Kidney (tissue), 14 donors: ENCODE measurements around the gene DPP10. TPM values are rescaled to one million over a fixed set of nuclear protein-coding genes. Genes with fewer than 3 reads are reported as not detected.
A peak's percentile ranks its signal among the peaks of the same experiment; 100 is the strongest.

Experiments used
- DNase-seq, 5 donors: peaks; one replicate each; pipeline ENCODE4 v3.0.0-alpha.2; 2013 to 2020
- FAIRE-seq: peaks from 2 replicates; lab custom pipeline; 2012; peaks lifted over from hg19 to GRCh38; lab: Jason Lieb, UNC
- H3K27ac ChIP-seq, 2 donors: one replicate each; pipeline ENCODE4 v1.7.0; 2013; ENCODE audit warnings: low read depth in 2 of 2, low read length in 2 of 2, inconsistent platforms in 1 of 2
- H3K27me3 ChIP-seq: one replicate; pipeline ENCODE4 v1.7.1; 2013; ENCODE audit warnings: low read length, inconsistent platforms; ENCODE audit not compliant: control insufficient read depth, insufficient read depth
- H3K36me3 ChIP-seq, 3 donors: one replicate each; pipeline versions ENCODE4 v1.7.0 to v1.7.1; 2013; ENCODE audit warnings: low read length in 3 of 3, control low read depth in 1 of 3, inconsistent platforms in 1 of 3; ENCODE audit not compliant: insufficient read depth in 3 of 3, control insufficient read depth in 2 of 3
- H3K4me1 ChIP-seq, 3 donors: one replicate each; pipeline versions ENCODE4 v1.7.0 to v1.7.1; 2013; ENCODE audit warnings: low read length in 3 of 3, inconsistent platforms in 1 of 3, low read depth in 1 of 3; ENCODE audit not compliant: control insufficient read depth in 2 of 3, insufficient read depth in 2 of 3
- H3K4me3 ChIP-seq, 3 donors: one replicate each; pipeline versions ENCODE4 v1.7.0 to v1.8.1; 2013; ENCODE audit warnings: low read length in 3 of 3, control low read depth in 1 of 3, inconsistent platforms in 1 of 3
- H3K9ac ChIP-seq, 3 donors: one replicate each; pipeline versions ENCODE4 v1.7.0 to v1.7.1; 2013; ENCODE audit warnings: low read length in 3 of 3, control low read depth in 1 of 3, inconsistent platforms in 1 of 3
- H3K9me3 ChIP-seq, 3 donors: one replicate each; pipeline versions ENCODE4 v1.7.0 to v1.7.1; 2013; ENCODE audit warnings: low read length in 3 of 3, control low read depth in 1 of 3, inconsistent platforms in 1 of 3; ENCODE audit not compliant: control insufficient read depth in 2 of 3, insufficient read depth in 1 of 3
- intact Hi-C: fragments of 100-400 bp; cut with DNase I; formaldehyde crosslinking; loops from one replicate; pipeline ENCODE4 v1.11.1; 2022
- polyA plus RNA-seq: library from polyadenylated mRNA; stranded (reverse); fragments of 350-450 nt; fragmentation: Illumina TruSeq; extraction: RNeasy Lipid Tissue Mini Kit (QIAGEN cat#74804); gene quantifications from one replicate; pipeline ENCODE4 v1.2.3, GENCODE V29; 2014; ENCODE audit warnings: low read depth, low replicate concordance; ENCODE audit not compliant: insufficient read depth
- total RNA-seq: library from RNA; stranded (reverse); fragmentation: NEBNext Ultra II Directional; extraction: Animal tissue kit (Norgen Biotek cat#: 25700); gene quantifications from one replicate; pipeline ENCODE4 v1.2.1, GENCODE V29; 2021
- TF ChIP-seq, protein P1 (sequence below): IDR thresholded peaks from 3 replicates; pipeline ENCODE4 v1.5.1; 2012; ENCODE audit warnings: mild to moderate bottlenecking, moderate library complexity, borderline replicate concordance; ENCODE audit not compliant: insufficient read depth; ENCODE audit errors: extremely low read depth
- donor health status: control.
- donor health status: control.
- donor health status: control.
- donor health status: control.
- donor health status: control.
- donor health status: DM: yes; HTN: yes; CAD: no.
- donor health status: Normal renal cell carcinoma (clear cell type).

DPP10 gene
- total and polyA plus RNA-seq, 2 donors from 2014 or later: 0.67 TPM; not detected in 1

DNA sequence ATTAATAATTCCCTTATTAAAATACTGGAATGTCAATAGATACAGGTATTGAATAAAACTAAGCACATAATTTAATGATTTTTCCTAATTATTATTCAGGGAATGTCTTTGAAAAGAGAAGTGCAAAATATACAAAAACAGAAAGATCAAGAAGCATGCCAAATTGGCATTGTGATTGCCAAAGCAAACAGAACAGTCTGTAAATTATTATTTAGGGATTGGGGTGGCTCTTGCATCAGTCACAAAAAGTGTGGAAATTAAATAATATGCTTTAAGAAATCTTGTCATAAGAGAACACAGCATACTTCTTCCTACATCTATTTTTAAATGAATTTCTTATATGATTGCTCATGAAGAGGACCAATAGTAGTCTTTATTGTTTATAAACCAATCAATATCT lies 1211.9 kb downstream of the DPP10 start:
- Histone ChIP-seq H3K27ac (no peak overlapping the region), H3K27me3 (no peaks in the 10 kb centered on the region), H3K4me3 (no peak overlapping the region), H3K9ac (no peak overlapping the region), H3K36me3 (no peaks in the 10 kb centered on the region), H3K9me3 (no peaks in the 10 kb centered on the region), H3K4me1 (no peaks in the 10 kb centered on the region)
- TF ChIP-seq, protein P1, sequence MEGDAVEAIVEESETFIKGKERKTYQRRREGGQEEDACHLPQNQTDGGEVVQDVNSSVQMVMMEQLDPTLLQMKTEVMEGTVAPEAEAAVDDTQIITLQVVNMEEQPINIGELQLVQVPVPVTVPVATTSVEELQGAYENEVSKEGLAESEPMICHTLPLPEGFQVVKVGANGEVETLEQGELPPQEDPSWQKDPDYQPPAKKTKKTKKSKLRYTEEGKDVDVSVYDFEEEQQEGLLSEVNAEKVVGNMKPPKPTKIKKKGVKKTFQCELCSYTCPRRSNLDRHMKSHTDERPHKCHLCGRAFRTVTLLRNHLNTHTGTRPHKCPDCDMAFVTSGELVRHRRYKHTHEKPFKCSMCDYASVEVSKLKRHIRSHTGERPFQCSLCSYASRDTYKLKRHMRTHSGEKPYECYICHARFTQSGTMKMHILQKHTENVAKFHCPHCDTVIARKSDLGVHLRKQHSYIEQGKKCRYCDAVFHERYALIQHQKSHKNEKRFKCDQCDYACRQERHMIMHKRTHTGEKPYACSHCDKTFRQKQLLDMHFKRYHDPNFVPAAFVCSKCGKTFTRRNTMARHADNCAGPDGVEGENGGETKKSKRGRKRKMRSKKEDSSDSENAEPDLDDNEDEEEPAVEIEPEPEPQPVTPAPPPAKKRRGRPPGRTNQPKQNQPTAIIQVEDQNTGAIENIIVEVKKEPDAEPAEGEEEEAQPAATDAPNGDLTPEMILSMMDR: no peak
- no peak for FAIRE-seq
- DNase-seq: no peak
- intact Hi-C loops: no loop called here

DNA sequence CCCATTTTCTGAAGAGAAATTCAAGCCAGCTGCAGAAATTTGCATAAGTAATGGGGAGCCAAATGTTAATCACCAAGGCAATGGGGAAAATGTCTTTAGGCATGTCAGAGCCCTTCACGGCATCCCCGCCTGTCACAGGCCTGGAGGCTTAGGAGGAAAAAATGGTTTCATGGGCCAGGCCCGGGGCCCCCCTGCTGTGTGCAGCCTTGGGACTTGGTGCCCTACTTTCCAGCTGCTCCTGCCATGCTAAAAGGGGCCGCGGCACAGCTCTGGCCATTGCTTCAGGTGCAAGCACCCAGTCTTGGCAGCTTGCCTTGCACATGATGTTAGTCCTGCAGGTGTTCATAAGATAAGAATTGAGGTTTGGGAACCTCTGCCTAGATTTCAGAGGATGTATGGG lies 1235.7 kb downstream of the DPP10 start:
- H3K4me1 ChIP-seq: no peaks in the 10 kb centered on the region
- DNase-seq: peak in 1 of 5 donors; percentile 44

DNA sequence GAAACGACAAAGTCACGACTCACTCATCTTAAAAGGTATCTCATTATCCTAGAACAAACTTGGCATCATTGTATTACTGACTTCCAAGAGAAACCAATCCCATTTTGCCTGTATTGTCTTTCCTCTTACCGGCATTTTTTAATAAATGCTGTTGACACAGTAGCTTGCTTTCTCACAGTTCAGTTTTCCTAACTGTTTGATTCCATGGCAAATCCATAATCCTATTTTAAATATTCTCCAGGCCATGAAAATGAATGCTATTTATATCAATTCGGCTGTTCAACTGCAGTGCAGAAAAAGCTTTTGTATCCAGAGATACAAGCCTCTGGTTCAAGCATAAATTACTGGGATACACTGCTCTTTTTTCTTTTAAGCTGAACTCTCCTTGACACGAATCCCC lies 1241.9 kb downstream of the DPP10 start:
- Histone ChIP-seq H3K9me3 (no peaks in the 10 kb centered on the region), H3K27ac (no peak overlapping the region), H3K9ac (no peak overlapping the region), H3K36me3 (no peaks in the 10 kb centered on the region), H3K27me3 (no peaks in the 10 kb centered on the region), H3K4me1 (no peaks in the 10 kb centered on the region), H3K4me3 (no peak overlapping the region)
- DNase-seq (peak in 1 of 5 donors; percentile 4), FAIRE-seq (no peak)
- intact Hi-C loops: no loop called here
- TF ChIP-seq, protein P1: no peak

More for the DNA sequence above, 1235.7 kb downstream of the DPP10 start:
- Histone ChIP-seq H3K4me3 (no peak overlapping the region), H3K27ac (no peak overlapping the region), H3K9me3 (peaks cover 0 to 2% (median 0%) of the 10 kb centered on the region in 3 donors), H3K27me3 (no peaks in the 10 kb centered on the region), H3K9ac (no peak overlapping the region), H3K36me3 (no peaks in the 10 kb centered on the region)
- FAIRE-seq: no peak
- intact Hi-C loops: no loop called here
- TF ChIP-seq, protein P1: no peak

DNA sequence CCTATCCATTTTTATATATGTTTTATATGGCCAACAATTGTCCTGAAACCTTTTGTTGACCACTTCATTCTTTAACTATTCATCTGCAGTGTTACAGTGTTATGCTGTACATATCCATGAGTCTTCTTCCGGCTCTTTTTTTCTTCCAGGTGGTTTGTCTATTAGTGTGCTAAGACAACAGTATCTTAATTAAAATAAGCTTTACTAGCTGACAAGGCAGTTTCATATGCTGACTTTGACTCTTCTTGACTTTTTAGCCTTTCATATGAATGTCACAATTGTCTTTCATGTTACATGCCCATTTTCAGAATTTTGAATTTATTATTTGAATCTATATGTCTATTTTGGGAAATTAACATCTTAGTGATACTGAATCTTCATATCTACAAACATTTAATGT lies 1249.0 kb downstream of the DPP10 start:
- no peak overlapping the region for H3K9ac ChIP-seq
- no peak overlapping the region for H3K27ac ChIP-seq
- H3K9me3 ChIP-seq: no peaks in the 10 kb centered on the region
- no peaks in the 10 kb centered on the region for H3K4me1 ChIP-seq
- intact Hi-C loops: no loop called here
- no peak for DNase-seq
- no peaks in the 10 kb centered on the region for H3K36me3 ChIP-seq
- no peak for FAIRE-seq
- no peak overlapping the region for H3K4me3 ChIP-seq
- no peaks in the 10 kb centered on the region for H3K27me3 ChIP-seq
- TF ChIP-seq, protein P1: no peak
